CD14-positive monocyte (primary cell): ENCODE data around the gene CCNJ. TPM values are rescaled to one million over a fixed set of nuclear protein-coding genes. Genes with fewer than 3 reads are reported as not detected.

Experiments
- DNase-seq, 3 donors: peaks; one replicate each; pipeline ENCODE4 v3.0.0-alpha.2; 2011 to 2022
- H2AFZ ChIP-seq: 2 replicates; pipeline ENCODE4 v1.6.0; 2012; ENCODE audit warnings: mild to moderate bottlenecking, low read depth, low read length, inconsistent platforms; ENCODE audit not compliant: insufficient read depth, poor library complexity, severe bottlenecking
- H3K27ac ChIP-seq, 2 donors: 1 replicate in 1 of 2; 2 replicates in 1 of 2; pipeline ENCODE4 v1.5.1; 2012 to 2013; ENCODE audit warnings: low read length in 2 of 2, control low read depth in 1 of 2, inconsistent platforms in 1 of 2, low read depth in 1 of 2, mild to moderate bottlenecking in 1 of 2
- H3K27me3 ChIP-seq, 2 donors: one replicate each; pipeline versions ENCODE4 v1.6.0 to v1.6.1; 2011 to 2013; ENCODE audit warnings: low read length in 2 of 2; ENCODE audit not compliant: control insufficient read depth in 2 of 2, insufficient read depth in 2 of 2
- H3K36me3 ChIP-seq, 2 donors: replicated peaks in 1 of 2; 1 replicate in 1 of 2; 2 replicates in 1 of 2; pipeline versions ENCODE4 v1.5.1 to v1.6.1; 2012 to 2013; ENCODE audit warnings: low read length in 2 of 2, control low read depth in 1 of 2, inconsistent platforms in 1 of 2, mild to moderate bottlenecking in 1 of 2; ENCODE audit not compliant: insufficient read depth in 2 of 2, control insufficient read depth in 1 of 2
- H3K4me1 ChIP-seq, 2 donors: 1 replicate in 1 of 2; 2 replicates in 1 of 2; pipeline versions ENCODE4 v1.5.1 to v1.6.1; 2012 to 2013; ENCODE audit warnings: low read length in 2 of 2, control low read depth in 1 of 2, inconsistent platforms in 1 of 2, mild to moderate bottlenecking in 1 of 2, moderate library complexity in 1 of 2; ENCODE audit not compliant: insufficient read depth in 2 of 2, control insufficient read depth in 1 of 2
- H3K4me2 ChIP-seq: replicated peaks from 2 replicates; pipeline ENCODE3; 2012; ENCODE audit warnings: low read length, moderate library complexity, mild to moderate bottlenecking; ENCODE audit not compliant: poor library complexity, severe bottlenecking; ENCODE audit errors: extremely low read depth
- H3K4me3 ChIP-seq, 3 experiments: fragments of 200-600 bp in 1 of 3; sonication (generic) in 1 of 3; replicated peaks in 1 of 3; 1 replicate in 2 of 3; 2 replicates in 1 of 3; pipeline ENCODE4 v1.5.1; 2011 to 2013; ENCODE audit warnings: low read length in 3 of 3, mild to moderate bottlenecking in 3 of 3, control low read depth in 2 of 3, low read depth in 2 of 3, inconsistent platforms in 1 of 3, moderate library complexity in 1 of 3
- H3K79me2 ChIP-seq: 2 replicates; pipeline ENCODE4 v1.6.0; 2012; ENCODE audit warnings: mild to moderate bottlenecking, control low read depth, inconsistent platforms, low read length, moderate library complexity; ENCODE audit not compliant: insufficient read depth
- H3K9ac ChIP-seq: 2 replicates; pipeline ENCODE4 v1.6.0; 2017; ENCODE audit warnings: low read length, mild to moderate bottlenecking; ENCODE audit not compliant: insufficient read depth, poor library complexity, severe bottlenecking
- H3K9me3 ChIP-seq, 2 donors: replicated peaks in 1 of 2; 1 replicate in 1 of 2; 2 replicates in 1 of 2; pipeline versions ENCODE4 v1.5.1 to v1.6.1; 2012 to 2013; ENCODE audit warnings: low read length in 2 of 2, control low read depth in 1 of 2; ENCODE audit not compliant: control insufficient read depth in 1 of 2, insufficient read depth in 1 of 2
- H4K20me1 ChIP-seq: 2 replicates; pipeline ENCODE4 v1.6.0; 2012; ENCODE audit warnings: mild to moderate bottlenecking, low read length, control low read depth, moderate library complexity; ENCODE audit not compliant: insufficient read depth
- H3K27ac Mint-ChIP-seq, 7 donors: one replicate each; pipeline ENCODE4 v1.8.0; 2020; ENCODE audit warnings: mild to moderate bottlenecking in 7 of 7, mixed read lengths in 7 of 7, moderate library complexity in 6 of 7, inconsistent platforms in 2 of 7
- H3K27me3 Mint-ChIP-seq, 3 donors: one replicate each; pipeline ENCODE4 v1.8.0; 2021 to 2022; ENCODE audit warnings: low read depth in 3 of 3, mild to moderate bottlenecking in 3 of 3, mixed read lengths in 3 of 3, moderate library complexity in 3 of 3, inconsistent platforms in 1 of 3
- H3K36me3 Mint-ChIP-seq, 2 donors: one replicate each; pipeline ENCODE4 v1.8.0; 2020; ENCODE audit warnings: mixed read lengths in 2 of 2, inconsistent platforms in 1 of 2, mild to moderate bottlenecking in 1 of 2
- H3K4me1 Mint-ChIP-seq: one replicate; pipeline ENCODE4 v1.8.0; 2020; ENCODE audit warnings: mild to moderate bottlenecking, mixed read lengths
- H3K4me3 Mint-ChIP-seq, 2 donors: one replicate each; pipeline ENCODE4 v1.8.0; 2020; ENCODE audit warnings: mild to moderate bottlenecking in 2 of 2, mixed read lengths in 2 of 2, moderate library complexity in 1 of 2
- H3K9me3 Mint-ChIP-seq, 7 donors: one replicate each; pipeline ENCODE4 v1.8.0; 2020 to 2022; ENCODE audit warnings: mixed read lengths in 7 of 7, mild to moderate bottlenecking in 6 of 7, moderate library complexity in 6 of 7, inconsistent platforms in 2 of 7
- WGBS: methylation state at CpG from one replicate; pipeline ENCODE4 v1.1.5; 2013; ENCODE audit warnings: missing lambda C conversion rate; ENCODE audit not compliant: insufficient coverage; 5-methylcytosine and 5-hydroxymethylcytosine counted together
- intact Hi-C, 2 donors: fragments of 100-400 bp; cut with micrococcal nuclease; formaldehyde crosslinking; loops; one replicate each; pipeline versions ENCODE4 v1.15.0 to v1.15.1; 2023
- polyA plus RNA-seq, 3 donors: library from polyadenylated mRNA; depleted of rRNA in 1 of 3; unstranded in 2 of 3; stranded (reverse) in 1 of 3; fragments of 300-500 nt in 2 of 3; fragments of >200 nt in 1 of 3; fragmentation: Illumina TruSeq in 2 of 3; gene quantifications; 1 replicate in 2 of 3; 2 replicates in 1 of 3; pipeline ENCODE4 v1.2.3, GENCODE V29; 2012 to 2021
- TF ChIP-seq, protein P1 (sequence below): fragments of 200-600 bp; IDR thresholded peaks from one replicate; pipeline ENCODE4 v1.8.0; 2022; ENCODE audit warnings: antibody characterized with exemption, mild to moderate bottlenecking

CCNJ gene
- polyA plus RNA-seq, 3 donors, result 1.3 to 9.2 (median 2.5) TPM

DNA sequence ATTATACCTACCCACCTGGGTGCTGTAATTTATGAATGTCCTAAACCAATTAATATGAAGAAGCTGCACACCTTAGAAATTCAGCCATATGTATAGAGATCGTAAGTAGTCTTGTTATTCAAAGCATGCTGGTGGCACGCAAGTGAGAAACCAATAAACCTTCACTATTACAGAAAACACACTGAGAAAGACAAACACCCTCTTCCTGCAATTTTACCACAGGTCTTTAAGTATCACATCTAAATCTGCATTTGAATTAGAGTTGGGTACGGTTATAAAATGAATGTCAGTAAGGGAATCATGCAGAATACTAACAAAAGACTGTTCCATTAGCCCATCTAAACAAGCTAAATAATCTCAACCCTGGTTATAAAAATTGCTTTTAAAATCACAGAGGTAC lies 33.8 kb downstream of the CCNJ start:
- no peaks in the 10 kb centered on the region for H3K4me1 Mint-ChIP-seq
- DNase-seq, result no peak
- no peak overlapping the region for H3K9ac ChIP-seq
- no peaks in the 10 kb centered on the region for H3K4me1 ChIP-seq
- H3K9me3 Mint-ChIP-seq, result no peaks in the 10 kb centered on the region
- H2AFZ ChIP-seq, result no peak overlapping the region
- H3K4me2 ChIP-seq, result no peak overlapping the region
- no peaks in the 10 kb centered on the region for H3K27me3 Mint-ChIP-seq
- no CpG with 5 or more reads among the region's 3 CpGs for WGBS
- H3K36me3 ChIP-seq, result no peaks in the 10 kb centered on the region
- H3K27me3 ChIP-seq, result no peaks in the 10 kb centered on the region
- TF ChIP-seq, protein P1, sequence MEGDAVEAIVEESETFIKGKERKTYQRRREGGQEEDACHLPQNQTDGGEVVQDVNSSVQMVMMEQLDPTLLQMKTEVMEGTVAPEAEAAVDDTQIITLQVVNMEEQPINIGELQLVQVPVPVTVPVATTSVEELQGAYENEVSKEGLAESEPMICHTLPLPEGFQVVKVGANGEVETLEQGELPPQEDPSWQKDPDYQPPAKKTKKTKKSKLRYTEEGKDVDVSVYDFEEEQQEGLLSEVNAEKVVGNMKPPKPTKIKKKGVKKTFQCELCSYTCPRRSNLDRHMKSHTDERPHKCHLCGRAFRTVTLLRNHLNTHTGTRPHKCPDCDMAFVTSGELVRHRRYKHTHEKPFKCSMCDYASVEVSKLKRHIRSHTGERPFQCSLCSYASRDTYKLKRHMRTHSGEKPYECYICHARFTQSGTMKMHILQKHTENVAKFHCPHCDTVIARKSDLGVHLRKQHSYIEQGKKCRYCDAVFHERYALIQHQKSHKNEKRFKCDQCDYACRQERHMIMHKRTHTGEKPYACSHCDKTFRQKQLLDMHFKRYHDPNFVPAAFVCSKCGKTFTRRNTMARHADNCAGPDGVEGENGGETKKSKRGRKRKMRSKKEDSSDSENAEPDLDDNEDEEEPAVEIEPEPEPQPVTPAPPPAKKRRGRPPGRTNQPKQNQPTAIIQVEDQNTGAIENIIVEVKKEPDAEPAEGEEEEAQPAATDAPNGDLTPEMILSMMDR, result no peak
- H3K79me2 ChIP-seq, result no peaks in the 10 kb centered on the region
- H3K36me3 Mint-ChIP-seq, result peaks cover 9 to 14% of the 10 kb centered on the region in 2 donors
- intact Hi-C loops, result no loop called here
- H4K20me1 ChIP-seq, result no peaks in the 10 kb centered on the region
- H3K4me3 ChIP-seq, result no peak overlapping the region
- no peak overlapping the region for H3K27ac Mint-ChIP-seq
- no peak overlapping the region for H3K27ac ChIP-seq
- H3K4me3 Mint-ChIP-seq, result no peak overlapping the region
- H3K9me3 ChIP-seq, result no peaks in the 10 kb centered on the region

DNA sequence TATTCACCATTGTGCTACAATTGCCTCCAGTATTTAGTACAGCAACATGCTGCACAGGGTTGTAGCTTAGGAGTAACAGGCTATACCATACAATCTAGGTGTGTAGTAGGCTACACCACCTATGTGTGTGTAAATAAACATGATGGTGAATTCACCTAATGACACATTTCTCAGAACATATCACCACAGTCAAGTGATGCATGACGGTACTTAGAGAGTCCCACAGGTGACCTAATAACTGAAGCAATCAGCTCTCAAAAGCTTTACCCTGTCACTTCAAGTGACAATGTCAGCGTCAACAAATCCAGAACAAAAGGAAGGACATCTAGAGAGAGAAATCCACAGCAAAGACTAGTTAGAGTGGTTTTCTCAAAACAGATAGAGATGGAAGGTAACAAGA lies 38.8 kb downstream of the CCNJ start:
- Mint-ChIP-seq H3K4me3 (no peak overlapping the region), H3K4me1 (no peaks in the 10 kb centered on the region), H3K9me3 (peaks cover 0 to 1% (median 0%) of the 10 kb centered on the region in 7 donors), H3K27ac (no peak overlapping the region), H3K36me3 (peaks cover 17 to 27% of the 10 kb centered on the region in 2 donors), H3K27me3 (no peaks in the 10 kb centered on the region)
- Histone ChIP-seq H3K4me3 (no peak overlapping the region), H4K20me1 (no peaks in the 10 kb centered on the region), H3K4me1 (no peaks in the 10 kb centered on the region), H3K27ac (no peak overlapping the region), H3K79me2 (no peaks in the 10 kb centered on the region), H3K9ac (no peak overlapping the region), H3K4me2 (no peak overlapping the region), H2AFZ (no peak overlapping the region), H3K27me3 (no peaks in the 10 kb centered on the region), H3K9me3 (no peaks in the 10 kb centered on the region), H3K36me3 (no peaks in the 10 kb centered on the region)
- TF ChIP-seq, protein P1, result no peak
- WGBS, result no CpG with 5 or more reads among the region's 2 CpGs
- intact Hi-C loops, result no loop called here
- DNase-seq, result no peak
